ENCODE data around the gene ADCY7.

Gene ADCY7

GRCh38 chr16:50274326-50275097 is 8.2 kb downstream of the ADCY7 start:
- TF ChIP-seq MYC (IDR thresholded peaks at IDR 0.05; ENCODE audit: low read depth, low read length) (peak; percentile 66; the same call in 1 of the 2 replicates), MAX (IDR thresholded peaks at IDR 0.05; ENCODE audit: low read depth, low read length) (peak; percentile 27; the same call in 1 of the 2 replicates), CTCF (IDR thresholded peaks at IDR 0.05; ENCODE audit: low read depth, low read length) (no peak), POLR2A (IDR thresholded peaks at IDR 0.05; ENCODE audit: extremely low read depth, insufficient read length) (peak; percentile 9)
- DNase-seq (ENCODE audit: low read depth): peak; percentile 93
- H3K4me3 ChIP-seq (ENCODE audit: low read depth, low read length): peak overlapping the region; percentile 73

- TF ChIP-seq MAX (IDR thresholded peaks at IDR 0.05; ENCODE audit: low read depth, low read length): no peak
- TF ChIP-seq CTCF (IDR thresholded peaks at IDR 0.05; ENCODE audit: low read depth, low read length): no peak
- TF ChIP-seq MYC (IDR thresholded peaks at IDR 0.05; ENCODE audit: low read depth, low read length): no peak
- no peak for TF ChIP-seq POLR2A (IDR thresholded peaks at IDR 0.05; ENCODE audit: extremely low read depth, insufficient read length)
- DNase-seq (ENCODE audit: low read depth): no peak
Observed at GRCh38 chr16:50275098-50275415, 8.7 kb downstream of the ADCY7 start.

GRCh38 chr16:50275428-50276325 is 9.3 kb downstream of the ADCY7 start:
- no peak for TF ChIP-seq MAX (IDR thresholded peaks at IDR 0.05; ENCODE audit: low read depth, low read length)
- TF ChIP-seq MYC (IDR thresholded peaks at IDR 0.05; ENCODE audit: low read depth, low read length): no peak
- TF ChIP-seq CTCF (IDR thresholded peaks at IDR 0.05; ENCODE audit: low read depth, low read length): no peak
- TF ChIP-seq POLR2A (IDR thresholded peaks at IDR 0.05; ENCODE audit: extremely low read depth, insufficient read length): no peak
- DNase-seq (ENCODE audit: low read depth): peak; percentile 47
- H3K4me3 ChIP-seq (ENCODE audit: low read depth, low read length): peak overlapping the region; percentile 73

More at GRCh38 chr16:50275098-50275415, 8.7 kb downstream of the ADCY7 start:
- peak overlapping the region; percentile 73 for H3K4me3 ChIP-seq (ENCODE audit: low read depth, low read length)

GRCh38 chr16:50276326-50276640 is 9.9 kb downstream of the ADCY7 start:
- no peak for TF ChIP-seq CTCF (IDR thresholded peaks at IDR 0.05; ENCODE audit: low read depth, low read length)
- TF ChIP-seq POLR2A (IDR thresholded peaks at IDR 0.05; ENCODE audit: extremely low read depth, insufficient read length): no peak
- no peak for TF ChIP-seq MYC (IDR thresholded peaks at IDR 0.05; ENCODE audit: low read depth, low read length)
- TF ChIP-seq MAX (IDR thresholded peaks at IDR 0.05; ENCODE audit: low read depth, low read length): no peak
- no peak overlapping the region for H3K4me3 ChIP-seq (ENCODE audit: low read depth, low read length)
- DNase-seq (ENCODE audit: low read depth): no peak

GRCh38 chr16:50276801-50277555 is 10.6 kb downstream of the ADCY7 start:
- no peak for DNase-seq (ENCODE audit: low read depth)
- no peak overlapping the region for H3K4me3 ChIP-seq (ENCODE audit: low read depth, low read length)
- no peak for TF ChIP-seq MYC (IDR thresholded peaks at IDR 0.05; ENCODE audit: low read depth, low read length)
- no peak for TF ChIP-seq POLR2A (IDR thresholded peaks at IDR 0.05; ENCODE audit: extremely low read depth, insufficient read length)
- TF ChIP-seq CTCF (IDR thresholded peaks at IDR 0.05; ENCODE audit: low read depth, low read length): no peak
- no peak for TF ChIP-seq MAX (IDR thresholded peaks at IDR 0.05; ENCODE audit: low read depth, low read length)
